Right atrium auricular region (tissue), 2 donors: ENCODE measurements around the gene CEACAM1. TPM values are rescaled to one million over a fixed set of nuclear protein-coding genes. Genes with fewer than 3 reads are reported as not detected.

Experiments used
- DNase-seq: peaks from one replicate; pipeline ENCODE4 v3.0.0-alpha.2; 2019; ENCODE audit warnings: low spot score
- H3K27ac ChIP-seq, 2 donors: fragments of 200-600 bp; sonication (generic); 1 replicate in 1 of 2; 2 replicates in 1 of 2; pipeline ENCODE4 v1.5.1; 2016 to 2019
- H3K27me3 ChIP-seq, 2 donors: fragments of 200-600 bp; sonication (generic); one replicate each; pipeline versions ENCODE4 v1.5.1 to v1.6.0; 2017 to 2019
- H3K36me3 ChIP-seq: fragments of 200-600 bp; sonication (generic); one replicate; pipeline ENCODE4 v1.5.1; 2016
- H3K4me1 ChIP-seq, 2 donors: fragments of 200-600 bp; sonication (generic); one replicate each; pipeline versions ENCODE4 v1.5.1 to v1.6.0; 2017 to 2019
- H3K4me3 ChIP-seq, 2 donors: fragments of 200-600 bp; sonication (generic); 1 replicate in 1 of 2; 2 replicates in 1 of 2; pipeline ENCODE4 v1.5.1; 2017 to 2019; ENCODE audit warnings: mild to moderate bottlenecking in 1 of 2, moderate library complexity in 1 of 2
- H3K9me3 ChIP-seq, 2 donors: fragments of 200-600 bp; sonication (generic); one replicate each; pipeline ENCODE4 v1.5.1; 2019
- CTCF ChIP-seq, 2 donors: fragments of 200-600 bp; sonication (generic); IDR thresholded peaks; one replicate each; pipeline ENCODE4 v1.5.1; 2019; ENCODE audit warnings: antibody characterized with exemption in 2 of 2
- total RNA-seq, 2 donors: library from RNA; depleted of rRNA; stranded (reverse); fragments of >200 nt; gene quantifications; one replicate each; pipeline ENCODE4 v1.1.0, GENCODE V29; 2016

CEACAM1 gene
- total RNA-seq: under 1 TPM; 0.78 to 0.94 TPM

- Histone ChIP-seq H3K36me3 (no peaks in the 10 kb centered on the region), H3K4me1 (peaks cover 0 to 7% of the 10 kb centered on the region in 2 donors), H3K27ac (peak within 1 kb of the TSS in 1 of 2 donors; percentile 55), H3K27me3 (no peaks in the 10 kb centered on the region), H3K4me3 (peak within 1 kb of the TSS in 1 of 2 donors; percentile 20), H3K9me3 (no peaks in the 10 kb centered on the region)
- no peak for TF ChIP-seq CTCF (IDR thresholded peaks at IDR 0.05)
- DNase-seq: peak; percentile 60
These were observed at the start of gene CEACAM1 for GRCh38 chr19:42528354-42529247. TSS of gene CEACAM1 (minus strand) at chr19:42528481. CDS start at chr19:42528374, 107 bp downstream.

GRCh38 chr19:42577016-42577415, 48.7 kb upstream of the CEACAM1 start:
- Histone ChIP-seq H3K4me3 (no peak overlapping the region), H3K36me3 (no peaks in the 10 kb centered on the region), H3K9me3 (no peaks in the 10 kb centered on the region), H3K4me1 (no peaks in the 10 kb centered on the region), H3K27ac (no peak overlapping the region), H3K27me3 (no peaks in the 10 kb centered on the region)
- TF ChIP-seq CTCF (IDR thresholded peaks at IDR 0.05): no peak
- no peak for DNase-seq

- Histone ChIP-seq H3K36me3 (no peaks in the 10 kb centered on the region), H3K4me1 (no peaks in the 10 kb centered on the region), H3K27ac (no peak overlapping the region), H3K9me3 (no peaks in the 10 kb centered on the region), H3K27me3 (no peaks in the 10 kb centered on the region), H3K4me3 (no peak overlapping the region)
- TF ChIP-seq CTCF (IDR thresholded peaks at IDR 0.05): no peak
- no peak for DNase-seq
These were observed 48.0 kb upstream of the CEACAM1 start for GRCh38 chr19:42576241-42576640.

GRCh38 chr19:42573642-42574041, 45.4 kb upstream of the CEACAM1 start:
- no peak for TF ChIP-seq CTCF (IDR thresholded peaks at IDR 0.05)
- Histone ChIP-seq H3K27ac (no peak overlapping the region), H3K4me1 (no peaks in the 10 kb centered on the region), H3K4me3 (no peak overlapping the region), H3K27me3 (no peaks in the 10 kb centered on the region), H3K9me3 (no peaks in the 10 kb centered on the region), H3K36me3 (no peaks in the 10 kb centered on the region)
- no peak for DNase-seq

GRCh38 chr19:42571116-42571515, 42.8 kb upstream of the CEACAM1 start:
- TF ChIP-seq CTCF (IDR thresholded peaks at IDR 0.05): no peak
- H3K36me3 ChIP-seq: no peaks in the 10 kb centered on the region
- DNase-seq: no peak
- no peak overlapping the region for H3K27ac ChIP-seq
- peaks cover 0 to 9% of the 10 kb centered on the region in 2 donors for H3K4me1 ChIP-seq
- no peak overlapping the region for H3K4me3 ChIP-seq
- no peaks in the 10 kb centered on the region for H3K27me3 ChIP-seq
- H3K9me3 ChIP-seq: no peaks in the 10 kb centered on the region
